ENCODE data around the gene SLC13A3.
A peak's percentile ranks its signal among the peaks of the same experiment; 100 is the strongest.

Gene SLC13A3

GRCh38 chr20:46568570-46569129 is 82.6 kb downstream of the SLC13A3 start:
- H3K4me3 Mint-ChIP-seq, result no peak overlapping the region

GRCh38 chr20:46566125-46566524 is 85.1 kb downstream of the SLC13A3 start:
- ATAC-seq (replicated peaks; ENCODE audit: extremely low read depth, poor library complexity, severe bottlenecking) (no peak), DNase-seq (ENCODE audit: low spot score in 2 of 2) (no peak)
- Mint-ChIP-seq H3K4me1 (no peaks in the 10 kb centered on the region), H3K36me3 (ENCODE audit: insufficient read depth) (no peaks in the 10 kb centered on the region), H3K27ac (ENCODE audit: low read depth) (no peak overlapping the region), H3K4me3 (no peak overlapping the region), H3K27me3 (peaks cover 16% of the 10 kb centered on the region), H3K9me3 (no peaks in the 10 kb centered on the region)

More at GRCh38 chr20:46568570-46569129, 82.6 kb downstream of the SLC13A3 start:
- ATAC-seq (replicated peaks; ENCODE audit: extremely low read depth, poor library complexity, severe bottlenecking), result no peak
- Mint-ChIP-seq H3K4me1 (peaks cover 4% of the 10 kb centered on the region), H3K27me3 (peaks cover 19% of the 10 kb centered on the region), H3K27ac (ENCODE audit: low read depth) (no peak overlapping the region), H3K36me3 (ENCODE audit: insufficient read depth) (no peaks in the 10 kb centered on the region), H3K9me3 (no peaks in the 10 kb centered on the region)
- no peak for DNase-seq (ENCODE audit: low spot score in 2 of 2)

DNA sequence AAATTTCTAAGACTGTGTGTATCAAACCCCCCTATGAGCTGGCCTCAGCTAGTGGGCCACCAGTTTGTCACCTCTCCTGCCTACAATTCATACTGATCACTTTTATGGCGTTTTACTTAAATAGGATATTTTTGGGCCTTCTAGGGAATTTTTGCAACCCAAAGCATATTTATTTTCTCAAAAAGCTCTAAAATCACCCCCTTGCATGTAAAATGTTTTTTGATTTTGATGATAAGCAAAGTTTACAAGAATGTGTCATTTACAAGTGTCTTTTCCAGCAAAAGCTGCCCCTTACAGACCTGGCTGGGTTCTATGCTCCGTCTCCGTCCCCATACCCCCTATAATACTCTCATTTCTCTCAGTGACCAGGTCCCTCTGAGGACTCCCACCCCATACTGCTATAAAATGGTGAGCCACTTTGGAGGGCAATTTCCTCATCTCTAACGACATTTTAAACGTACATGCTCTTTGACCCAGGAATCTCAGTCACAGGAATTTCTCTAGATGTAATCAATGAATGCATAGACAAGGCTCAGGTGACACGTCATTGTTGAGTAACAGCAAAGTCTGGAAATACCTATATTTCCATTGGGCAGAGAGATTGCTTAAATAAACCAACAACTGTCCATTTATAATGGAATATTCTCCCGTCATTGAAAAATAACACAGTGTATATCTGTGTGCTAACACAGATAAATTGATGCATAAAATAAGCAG is 86.9 kb downstream of the SLC13A3 start:
- Mint-ChIP-seq H3K4me1 (no peaks in the 10 kb centered on the region), H3K36me3 (ENCODE audit: insufficient read depth) (peaks cover 2% of the 10 kb centered on the region), H3K27ac (ENCODE audit: low read depth) (no peak overlapping the region), H3K9me3 (no peaks in the 10 kb centered on the region), H3K27me3 (peaks cover 11% of the 10 kb centered on the region), H3K4me3 (no peak overlapping the region)
- ATAC-seq (replicated peaks; ENCODE audit: extremely low read depth, poor library complexity, severe bottlenecking), result no peak
- DNase-seq (ENCODE audit: low spot score in 2 of 2), result no peak

- no peak for DNase-seq (ENCODE audit: low spot score in 2 of 2)
- Mint-ChIP-seq H3K27me3 (peaks cover 11% of the 10 kb centered on the region), H3K27ac (ENCODE audit: low read depth) (no peak overlapping the region), H3K36me3 (ENCODE audit: insufficient read depth) (peaks cover 2% of the 10 kb centered on the region), H3K4me3 (no peak overlapping the region), H3K9me3 (no peaks in the 10 kb centered on the region), H3K4me1 (no peaks in the 10 kb centered on the region)
- ATAC-seq (replicated peaks; ENCODE audit: extremely low read depth, poor library complexity, severe bottlenecking), result no peak
Measured at GRCh38 chr20:46563860-46564221, 87.4 kb downstream of the SLC13A3 start.

GRCh38 chr20:46563170-46563859 is 87.9 kb downstream of the SLC13A3 start:
- H3K9me3 Mint-ChIP-seq, result no peaks in the 10 kb centered on the region
- H3K4me3 Mint-ChIP-seq, result no peak overlapping the region
- DNase-seq (ENCODE audit: low spot score in 2 of 2) (no peak), ATAC-seq (replicated peaks; ENCODE audit: extremely low read depth, poor library complexity, severe bottlenecking) (no peak)
- H3K36me3 Mint-ChIP-seq (ENCODE audit: insufficient read depth), result peaks cover 2% of the 10 kb centered on the region
- no peak overlapping the region for H3K27ac Mint-ChIP-seq (ENCODE audit: low read depth)
- H3K4me1 Mint-ChIP-seq, result no peaks in the 10 kb centered on the region
- H3K27me3 Mint-ChIP-seq, result peaks cover 11% of the 10 kb centered on the region

- H3K4me1 Mint-ChIP-seq, result no peaks in the 10 kb centered on the region
- H3K27ac Mint-ChIP-seq (ENCODE audit: low read depth), result no peak overlapping the region
- H3K4me3 Mint-ChIP-seq, result no peak overlapping the region
- H3K9me3 Mint-ChIP-seq, result no peaks in the 10 kb centered on the region
- H3K36me3 Mint-ChIP-seq (ENCODE audit: insufficient read depth), result peaks cover 2% of the 10 kb centered on the region
- DNase-seq (ENCODE audit: low spot score in 2 of 2) (peak; percentile 20 to 31), ATAC-seq (replicated peaks; ENCODE audit: extremely low read depth, poor library complexity, severe bottlenecking) (no peak)
- H3K27me3 Mint-ChIP-seq, result peaks cover 6% of the 10 kb centered on the region
Measured at GRCh38 chr20:46562373-46563169, 88.7 kb downstream of the SLC13A3 start.

GRCh38 chr20:46562009-46562372 is 89.3 kb downstream of the SLC13A3 start:
- H3K36me3 Mint-ChIP-seq (ENCODE audit: insufficient read depth), result peaks cover 2% of the 10 kb centered on the region
- peaks cover under 1% of the 10 kb centered on the region for H3K27me3 Mint-ChIP-seq
- H3K4me3 Mint-ChIP-seq, result no peak overlapping the region
- H3K9me3 Mint-ChIP-seq, result no peaks in the 10 kb centered on the region
- no peak for ATAC-seq (replicated peaks; ENCODE audit: extremely low read depth, poor library complexity, severe bottlenecking)
- no peaks in the 10 kb centered on the region for H3K4me1 Mint-ChIP-seq
- H3K27ac Mint-ChIP-seq (ENCODE audit: low read depth), result no peak overlapping the region
- DNase-seq (ENCODE audit: low spot score in 2 of 2), result no peak

GRCh38 chr20:46559685-46560440 is 91.4 kb downstream of the SLC13A3 start:
- no peaks in the 10 kb centered on the region for H3K27me3 Mint-ChIP-seq
- no peak for DNase-seq (ENCODE audit: low spot score in 2 of 2)
- H3K27ac Mint-ChIP-seq (ENCODE audit: low read depth), result no peak overlapping the region
- H3K9me3 Mint-ChIP-seq, result no peaks in the 10 kb centered on the region
- no peak for ATAC-seq (replicated peaks; ENCODE audit: extremely low read depth, poor library complexity, severe bottlenecking)
- no peaks in the 10 kb centered on the region for H3K4me1 Mint-ChIP-seq
- H3K4me3 Mint-ChIP-seq, result no peak overlapping the region
- H3K36me3 Mint-ChIP-seq (ENCODE audit: insufficient read depth), result peaks cover 2% of the 10 kb centered on the region

- no peak overlapping the region for H3K4me3 Mint-ChIP-seq
- DNase-seq (ENCODE audit: low spot score in 2 of 2) (no peak), ATAC-seq (replicated peaks; ENCODE audit: extremely low read depth, poor library complexity, severe bottlenecking) (no peak)
- no peaks in the 10 kb centered on the region for H3K4me1 Mint-ChIP-seq
- H3K27ac Mint-ChIP-seq (ENCODE audit: low read depth), result no peak overlapping the region
- no peaks in the 10 kb centered on the region for H3K9me3 Mint-ChIP-seq
- H3K36me3 Mint-ChIP-seq (ENCODE audit: insufficient read depth), result peaks cover 2% of the 10 kb centered on the region
- no peaks in the 10 kb centered on the region for H3K27me3 Mint-ChIP-seq
Measured at GRCh38 chr20:46559001-46559400, 92.3 kb downstream of the SLC13A3 start.

DNA sequence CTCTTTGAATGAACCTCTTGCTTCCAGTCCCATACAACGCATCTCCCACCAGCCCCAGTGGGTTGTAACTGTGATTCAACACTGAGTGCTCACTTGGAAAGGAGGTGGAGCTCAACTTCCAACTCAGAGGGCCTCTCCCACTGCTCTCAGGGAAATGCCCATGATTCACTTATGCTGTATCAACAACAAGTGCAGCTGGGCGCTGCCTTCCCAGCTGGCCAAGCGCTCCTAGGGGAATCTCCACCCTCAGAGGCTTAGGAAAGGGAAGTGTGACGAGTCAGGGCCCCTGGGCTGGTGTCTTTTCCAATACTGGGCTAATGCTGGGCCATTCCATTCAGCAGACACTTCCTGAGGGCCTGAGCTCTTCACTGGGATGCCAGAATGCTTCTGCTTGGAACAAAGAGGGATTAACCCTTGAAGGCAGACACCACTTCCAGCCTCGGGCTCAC is 92.7 kb downstream of the SLC13A3 start:
- ATAC-seq (replicated peaks; ENCODE audit: extremely low read depth, poor library complexity, severe bottlenecking) (no peak), DNase-seq (ENCODE audit: low spot score in 2 of 2) (no peak)
- no peaks in the 10 kb centered on the region for H3K27me3 Mint-ChIP-seq

DNA sequence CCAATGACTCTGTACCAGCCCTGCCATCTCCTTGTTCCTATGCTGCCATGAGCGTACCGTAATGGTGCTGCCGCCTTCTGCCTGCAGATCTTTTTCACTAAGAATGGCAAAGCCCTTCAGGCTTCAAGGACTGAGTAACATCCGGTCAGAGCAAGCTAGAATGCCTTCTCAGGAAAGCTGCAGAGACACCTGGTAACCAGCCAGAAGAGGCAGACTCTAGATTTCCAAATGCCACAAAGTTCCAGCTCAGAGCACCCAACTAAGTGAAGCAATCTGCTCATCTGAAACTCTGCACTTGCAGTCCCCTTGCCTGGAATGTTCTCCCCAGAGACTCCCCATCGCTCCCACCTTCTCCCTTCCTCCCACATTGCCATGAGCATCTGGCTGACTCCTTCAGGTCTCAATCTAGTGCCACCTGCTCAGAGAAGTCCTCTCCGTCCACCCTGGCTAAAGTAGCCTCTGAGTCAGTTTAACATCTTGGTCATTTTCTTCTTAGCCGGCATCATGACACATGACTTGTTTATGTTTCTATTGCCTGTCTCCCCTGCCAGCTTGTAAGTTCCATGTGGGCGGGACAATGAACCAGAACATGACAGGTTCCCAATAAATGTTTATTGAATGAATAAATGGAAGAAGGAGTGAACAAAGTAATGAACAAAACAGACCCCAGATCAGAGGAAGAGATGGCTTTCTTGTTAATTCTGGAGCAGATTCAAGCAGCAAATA is 93.9 kb downstream of the SLC13A3 start:
- no peaks in the 10 kb centered on the region for H3K9me3 Mint-ChIP-seq
- peaks cover 11% of the 10 kb centered on the region for H3K4me1 Mint-ChIP-seq
- DNase-seq (ENCODE audit: low spot score in 2 of 2) (no peak), ATAC-seq (replicated peaks; ENCODE audit: extremely low read depth, poor library complexity, severe bottlenecking) (no peak)
- H3K27ac Mint-ChIP-seq (ENCODE audit: low read depth), result no peak overlapping the region
- H3K36me3 Mint-ChIP-seq (ENCODE audit: insufficient read depth), result peaks cover 2% of the 10 kb centered on the region
- no peak overlapping the region for H3K4me3 Mint-ChIP-seq
- H3K27me3 Mint-ChIP-seq, result no peaks in the 10 kb centered on the region

More for the DNA sequence above, 92.7 kb downstream of the SLC13A3 start:
- no peak overlapping the region for H3K4me3 Mint-ChIP-seq
- H3K27ac Mint-ChIP-seq (ENCODE audit: low read depth), result no peak overlapping the region
- H3K4me1 Mint-ChIP-seq, result no peaks in the 10 kb centered on the region
- H3K9me3 Mint-ChIP-seq, result no peaks in the 10 kb centered on the region
- peaks cover 2% of the 10 kb centered on the region for H3K36me3 Mint-ChIP-seq (ENCODE audit: insufficient read depth)

All from central memory CD8-positive, alpha-beta T cell (primary cell).